Left lobe of liver (tissue), 2 donors: ENCODE data around the gene B4GALT1. TPM values are rescaled to one million over a fixed set of nuclear protein-coding genes. Genes with fewer than 3 reads are reported as not detected.

Experiments used
- ATAC-seq: fragments of 200-7000 bp; cut with Tn5 transposase; one replicate; pipeline ENCODE4 v1.9.1; 2020; ENCODE audit warnings: mild to moderate bottlenecking, moderate library complexity
- DNase-seq: peaks from one replicate; pipeline ENCODE4 v3.0.0-alpha.2; 2020; ENCODE audit warnings: low spot score
- total RNA-seq: library from RNA; stranded (reverse); gene quantifications from one replicate; pipeline ENCODE4 v1.2.1, GENCODE V29; 2021
- donor health status: DM: no; HTN: no; CAD: no; lungs with moderate emphysema.
- donor health status: DM: no; HTN: yes; CAD: no.

The B4GALT1 gene
- total RNA-seq, 1 donor from 2014 or later: 48.2 TPM

DNA sequence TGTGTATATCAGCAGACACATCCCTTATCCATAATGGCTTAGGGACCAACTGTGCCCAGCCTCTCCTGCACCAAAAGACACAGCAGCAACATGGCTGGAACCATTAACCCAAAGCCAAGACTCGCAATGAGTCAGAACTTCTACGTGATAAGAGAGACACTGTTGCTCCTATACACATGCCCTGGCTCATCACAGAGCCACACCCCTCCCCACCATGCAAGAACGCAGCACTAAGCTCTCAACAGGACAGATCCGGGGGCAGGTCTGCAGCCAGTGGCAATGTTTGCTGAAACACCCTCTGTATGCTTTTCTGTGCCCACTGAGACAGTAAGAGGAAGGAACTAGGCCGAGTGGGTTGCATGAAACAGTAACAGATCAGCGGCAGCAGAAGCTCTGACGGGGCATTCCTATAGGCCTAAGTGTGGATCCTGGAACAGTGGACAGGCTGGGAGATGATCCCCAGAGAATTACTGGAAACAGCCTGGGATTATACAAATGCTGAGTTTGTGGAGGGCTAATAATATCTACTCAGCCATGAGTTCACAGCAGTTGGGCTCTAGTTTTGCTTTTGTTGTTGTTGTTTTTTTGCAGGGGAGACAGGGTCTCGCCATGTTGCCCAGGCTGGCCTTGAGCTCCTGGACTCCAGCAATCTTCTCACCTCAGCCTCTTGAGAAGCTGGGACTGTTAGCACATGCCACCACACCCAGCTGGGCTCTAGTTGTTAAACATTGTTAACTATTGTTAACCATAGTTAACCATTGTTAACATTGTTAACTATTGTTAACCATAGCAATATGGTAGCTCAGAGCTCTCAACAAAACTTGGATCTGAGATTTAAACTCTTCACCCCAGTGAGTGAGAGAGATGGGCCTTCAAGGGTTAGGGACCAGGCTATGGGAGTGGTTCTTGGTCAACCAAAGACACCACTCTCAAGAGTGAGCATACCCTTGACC is 41.0 kb downstream of the B4GALT1 start:
- no peak for DNase-seq
- no peak for ATAC-seq

DNA sequence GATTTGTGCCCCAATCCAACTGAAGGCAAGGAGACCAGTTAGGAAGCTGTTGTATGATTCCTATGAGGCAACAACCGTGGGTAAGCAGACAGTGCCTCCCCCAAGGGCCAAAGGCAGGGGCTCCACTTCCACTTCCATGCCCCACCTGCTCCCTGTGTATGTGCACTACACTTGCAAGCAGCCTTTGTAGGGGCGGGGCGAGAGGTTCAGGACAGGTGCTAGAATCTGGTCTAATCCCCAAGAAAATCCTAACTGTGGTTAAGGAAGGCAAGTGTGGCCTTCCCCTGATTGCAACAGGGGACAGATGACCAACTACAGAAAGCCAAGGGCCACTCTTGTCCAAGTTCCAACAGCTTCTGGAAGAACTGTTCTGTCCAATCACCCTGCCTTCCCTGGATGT is 41.7 kb downstream of the B4GALT1 start:
- ATAC-seq (no peak), DNase-seq (no peak)

DNA sequence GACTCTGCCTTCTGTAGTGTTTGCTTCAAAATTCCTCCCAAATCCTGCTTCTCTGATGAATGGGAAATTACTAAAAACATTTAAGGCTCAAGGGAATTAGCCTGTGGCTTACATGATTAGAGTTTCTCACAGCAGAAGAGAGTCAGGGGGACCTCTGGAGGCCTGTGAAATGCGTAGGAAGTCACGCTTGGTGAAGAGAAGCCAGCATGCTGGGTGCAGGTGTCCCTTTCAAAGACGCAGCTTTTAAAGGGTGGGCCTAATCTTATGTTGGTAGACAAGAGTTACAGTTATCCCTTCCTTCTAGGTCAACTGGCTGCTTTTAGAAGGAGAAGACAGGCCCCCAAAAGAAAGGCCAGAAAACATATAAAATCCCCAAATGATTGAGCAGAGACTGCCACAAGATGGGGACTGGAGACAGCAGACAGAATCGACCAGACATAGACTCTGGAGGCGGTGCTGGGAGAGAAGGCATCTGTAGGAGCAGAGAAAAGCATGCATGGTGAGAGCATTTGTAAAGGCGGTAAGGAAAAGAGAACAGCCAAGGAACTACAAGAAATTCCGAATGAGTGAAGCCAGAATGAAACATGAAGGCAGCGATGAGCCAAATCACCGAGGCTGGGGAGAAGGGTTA is 42.3 kb downstream of the B4GALT1 start:
- no peak for DNase-seq
- ATAC-seq: no peak

DNA sequence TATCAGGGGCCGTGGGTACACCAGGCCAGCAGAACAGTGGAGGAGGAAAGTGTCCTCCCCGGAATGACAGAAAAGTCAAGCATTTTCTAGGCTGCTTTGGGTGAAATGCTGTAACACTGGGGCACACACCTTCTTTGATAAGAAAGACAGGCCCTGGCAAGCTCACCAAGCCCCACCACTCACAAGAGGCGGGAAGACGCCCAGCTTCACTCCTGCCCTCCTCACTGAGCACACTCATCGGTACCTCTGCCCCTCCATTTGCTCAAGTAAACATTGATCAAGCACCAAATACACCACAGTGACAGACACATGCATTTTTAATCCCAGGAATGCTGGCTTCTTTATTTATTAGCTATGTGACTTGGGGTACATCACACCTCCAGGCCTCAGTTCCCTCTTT is 43.1 kb downstream of the B4GALT1 start:
- ATAC-seq: no peak
- no peak for DNase-seq

DNA sequence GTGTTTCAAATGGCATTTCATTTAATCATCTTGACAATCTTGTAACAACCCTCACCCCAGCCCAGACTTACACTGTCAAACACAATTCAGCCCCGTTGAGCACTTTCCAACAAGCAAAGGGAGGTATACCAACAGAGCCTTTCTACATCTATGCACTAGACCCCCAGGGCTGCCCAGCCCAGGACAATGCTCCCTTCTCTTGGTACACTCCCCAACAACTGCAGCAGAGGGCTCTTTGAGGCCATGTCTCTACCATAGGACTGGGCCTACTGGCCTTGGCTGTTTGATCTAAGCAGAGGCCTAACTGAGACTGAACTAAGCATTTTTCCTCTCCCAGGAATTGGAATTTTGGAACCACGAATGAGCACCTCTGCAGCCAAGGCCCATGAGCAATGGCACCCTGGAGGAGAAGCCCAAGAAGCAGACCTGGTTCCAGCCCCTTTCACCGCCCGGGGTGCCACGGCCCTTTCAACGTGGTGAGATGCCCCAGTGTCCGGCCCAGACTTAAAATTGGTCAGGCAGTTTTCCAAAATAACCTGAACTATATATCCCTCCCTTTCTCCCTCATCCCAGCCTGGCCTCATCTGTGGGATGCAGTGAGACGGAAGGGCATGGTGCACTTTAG is 43.6 kb downstream of the B4GALT1 start:
- ATAC-seq (peak; percentile 16), DNase-seq (no peak)

DNA sequence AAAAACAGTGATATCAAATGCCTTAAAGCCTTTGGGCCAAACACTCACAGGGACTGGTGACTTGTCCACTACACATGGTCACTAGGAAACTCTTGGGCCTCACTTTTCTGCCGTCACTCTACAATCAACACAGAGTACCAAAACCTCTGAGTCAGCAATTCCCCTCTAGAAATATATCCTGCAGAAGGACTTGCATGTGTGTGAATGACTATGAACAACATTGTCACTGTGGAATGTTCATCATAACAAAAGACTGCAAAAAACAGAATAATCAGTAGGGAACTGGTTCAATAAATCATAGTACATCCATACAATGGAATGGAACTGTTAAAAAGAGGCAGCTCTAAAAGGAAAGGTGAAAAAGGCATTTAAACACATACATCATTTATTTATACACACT is 46.5 kb downstream of the B4GALT1 start:
- DNase-seq (no peak), ATAC-seq (peak; percentile 33)

DNA sequence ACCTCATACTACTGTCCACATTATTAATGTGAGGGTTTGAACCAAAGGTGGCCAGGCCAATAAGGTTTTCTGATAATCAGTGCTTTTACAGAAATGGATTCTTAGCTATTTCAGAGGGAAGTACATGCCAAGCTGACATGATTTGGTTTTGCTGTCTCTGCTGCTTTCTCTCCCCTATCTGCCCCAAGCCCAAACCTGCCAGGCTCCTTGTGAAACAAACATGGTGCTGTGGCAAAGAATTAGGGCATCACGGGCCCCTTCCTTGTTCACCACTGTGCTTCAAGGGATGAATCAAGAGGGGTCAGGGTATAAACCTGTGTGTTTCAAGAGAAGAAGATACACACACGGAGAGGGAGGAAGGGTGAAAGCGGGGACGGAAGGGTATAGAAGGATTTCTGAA is 49.3 kb downstream of the B4GALT1 start:
- ATAC-seq (no peak), DNase-seq (no peak)

DNA sequence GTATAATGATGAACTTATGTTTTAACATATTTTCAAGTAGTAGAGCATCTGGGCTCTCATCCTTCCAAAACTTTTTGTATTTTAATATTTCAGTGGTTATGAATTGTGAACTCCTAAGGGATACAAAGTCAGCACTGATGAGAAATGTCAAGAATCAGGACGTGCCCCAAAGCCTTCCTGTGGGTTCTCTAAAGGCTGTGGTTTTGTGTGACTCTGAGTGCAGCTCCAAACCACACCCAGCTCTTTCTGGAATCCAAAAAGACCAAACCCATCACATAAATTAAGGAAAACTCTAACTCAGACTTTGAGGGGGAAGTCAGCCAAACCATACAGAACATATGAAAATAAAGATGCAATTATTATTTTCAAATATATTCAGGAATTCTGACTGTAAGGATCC is 49.8 kb downstream of the B4GALT1 start:
- DNase-seq: no peak

DNA sequence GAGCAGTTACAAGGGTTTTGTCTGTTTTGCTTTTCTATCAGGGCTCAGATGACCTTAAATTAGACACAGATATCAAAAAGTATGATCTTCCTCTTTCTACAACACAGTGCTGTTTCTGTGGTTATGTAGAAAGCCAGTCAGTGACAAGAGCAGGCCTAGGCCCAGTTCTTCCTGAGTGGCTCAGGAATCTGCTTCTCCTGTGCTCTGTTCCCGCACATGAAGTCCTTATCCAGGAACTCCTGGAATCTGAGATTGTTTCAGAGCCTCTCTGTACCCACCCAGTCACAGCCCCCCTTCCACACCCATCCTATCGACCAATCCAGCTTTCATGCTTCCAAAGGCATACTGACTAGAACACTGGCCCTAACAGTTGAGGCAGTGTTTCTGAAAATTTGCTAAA is 50.3 kb downstream of the B4GALT1 start:
- DNase-seq: no peak
- ATAC-seq: no peak

More for the DNA sequence above, 49.8 kb downstream of the B4GALT1 start:
- ATAC-seq: no peak

DNA sequence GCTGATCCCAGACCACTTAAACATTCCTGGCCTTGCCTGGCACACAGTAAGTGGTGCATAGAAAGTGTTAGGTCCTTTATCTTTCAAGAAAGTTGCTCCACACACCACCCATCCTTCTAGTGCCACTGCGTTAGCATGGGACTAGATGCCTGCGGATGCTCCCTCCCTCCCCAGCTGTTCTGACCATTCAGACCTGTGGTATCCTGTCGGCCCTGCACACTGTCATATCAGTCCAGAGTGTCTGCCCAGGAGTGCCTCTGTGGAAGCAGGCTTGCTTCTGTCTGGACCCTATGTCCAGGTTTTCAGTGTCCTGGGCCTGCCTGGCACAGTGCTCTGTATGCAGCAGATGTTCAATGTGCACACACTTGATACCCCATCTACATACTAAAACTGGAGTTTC is 52.4 kb downstream of the B4GALT1 start:
- no peak for DNase-seq
- ATAC-seq: no peak

DNA sequence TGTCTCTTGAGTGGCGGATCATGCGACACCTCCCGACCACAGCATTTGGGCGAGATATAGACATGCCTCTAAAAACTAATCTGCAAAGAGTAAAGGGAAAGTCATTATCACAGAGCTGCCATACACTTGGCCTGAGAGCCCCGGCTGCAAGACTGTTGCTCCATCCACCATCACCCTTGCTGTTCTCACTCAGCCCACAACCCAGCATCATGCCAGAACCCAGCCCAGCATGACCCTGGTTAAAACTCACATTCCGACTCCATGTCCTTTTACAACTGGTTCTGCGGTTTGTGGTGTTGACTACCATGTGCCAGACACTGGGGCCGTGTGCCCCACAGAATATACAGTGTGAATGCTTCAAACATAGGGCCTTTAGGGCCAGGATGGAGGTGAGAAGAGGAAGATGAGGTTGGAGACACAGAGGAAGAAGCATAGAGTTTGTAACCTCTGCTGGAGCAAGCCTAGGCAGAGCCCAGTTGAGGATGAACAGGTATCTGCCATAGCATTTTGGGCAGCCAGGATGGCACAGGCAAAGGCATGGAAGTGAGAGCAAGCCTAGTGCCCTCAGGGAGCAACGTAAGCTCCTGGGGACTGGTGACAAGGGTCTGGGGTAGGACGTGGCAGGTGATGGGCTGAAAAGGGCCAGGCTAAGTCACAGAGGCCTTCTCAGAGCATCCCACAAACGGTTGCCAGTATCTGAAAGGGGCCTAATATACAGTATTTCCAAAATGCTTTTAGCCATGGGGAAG is 53.2 kb downstream of the B4GALT1 start:
- DNase-seq (no peak), ATAC-seq (no peak)

DNA sequence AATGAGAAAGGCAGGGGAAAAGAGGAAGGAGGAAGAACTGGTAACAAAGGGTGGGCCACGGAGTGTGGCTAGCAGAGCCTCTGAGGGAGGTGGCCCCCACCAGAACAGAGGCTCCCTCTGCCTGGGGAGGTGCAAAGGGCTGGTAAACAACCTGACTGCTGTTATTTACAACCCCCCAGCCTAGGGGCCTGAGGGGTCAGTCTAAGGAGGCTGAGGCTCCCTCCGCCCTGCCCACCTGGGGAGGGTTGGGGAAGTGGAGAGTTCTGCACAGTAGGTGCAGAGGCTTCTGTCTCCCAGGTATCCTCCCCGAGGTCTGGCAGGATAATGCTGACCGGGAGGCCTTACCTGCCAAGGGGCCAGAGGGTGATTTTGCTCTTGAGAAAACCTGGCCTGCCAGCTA is 55.0 kb downstream of the B4GALT1 start:
- DNase-seq (no peak), ATAC-seq (no peak)

DNA sequence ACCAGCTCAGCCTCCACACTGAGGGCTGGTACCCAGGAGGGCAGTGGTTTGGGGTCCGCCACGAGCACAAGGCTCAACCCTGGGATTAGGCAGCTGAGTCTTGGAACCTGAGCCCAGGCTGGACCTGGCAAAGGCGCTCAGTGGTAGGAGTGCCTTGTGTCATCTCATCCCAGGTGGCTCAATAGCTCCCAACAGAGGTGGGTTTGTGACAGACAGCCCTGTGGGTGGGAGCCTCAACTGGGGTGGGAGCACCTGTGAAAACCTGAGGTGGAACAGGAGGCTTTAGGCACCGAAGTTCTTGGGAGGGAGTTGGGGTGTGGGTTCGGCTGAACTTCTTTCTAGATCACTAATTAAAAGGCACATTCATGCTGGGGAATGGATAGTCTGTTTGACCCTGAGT is 55.5 kb downstream of the B4GALT1 start:
- ATAC-seq: no peak
- DNase-seq: no peak

DNA sequence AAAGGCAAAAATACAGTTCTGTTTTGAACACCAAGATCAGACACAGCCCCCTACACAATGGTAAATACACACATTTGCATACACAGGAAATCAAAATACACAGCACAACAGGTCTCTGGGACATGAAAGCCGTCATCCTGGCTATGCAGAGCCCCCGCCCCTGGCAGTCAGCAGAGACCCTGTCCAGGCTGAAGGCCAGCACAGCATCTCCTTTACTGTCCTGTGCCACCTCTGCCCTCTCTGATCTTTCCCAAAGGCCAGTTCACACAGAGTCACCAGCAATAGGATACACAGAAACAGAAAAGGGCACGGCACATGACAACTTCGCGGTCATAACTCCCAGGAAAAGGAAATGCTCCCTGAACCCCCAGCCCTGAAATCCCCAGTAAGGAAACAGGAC is 56.5 kb downstream of the B4GALT1 start:
- no peak for ATAC-seq

DNA sequence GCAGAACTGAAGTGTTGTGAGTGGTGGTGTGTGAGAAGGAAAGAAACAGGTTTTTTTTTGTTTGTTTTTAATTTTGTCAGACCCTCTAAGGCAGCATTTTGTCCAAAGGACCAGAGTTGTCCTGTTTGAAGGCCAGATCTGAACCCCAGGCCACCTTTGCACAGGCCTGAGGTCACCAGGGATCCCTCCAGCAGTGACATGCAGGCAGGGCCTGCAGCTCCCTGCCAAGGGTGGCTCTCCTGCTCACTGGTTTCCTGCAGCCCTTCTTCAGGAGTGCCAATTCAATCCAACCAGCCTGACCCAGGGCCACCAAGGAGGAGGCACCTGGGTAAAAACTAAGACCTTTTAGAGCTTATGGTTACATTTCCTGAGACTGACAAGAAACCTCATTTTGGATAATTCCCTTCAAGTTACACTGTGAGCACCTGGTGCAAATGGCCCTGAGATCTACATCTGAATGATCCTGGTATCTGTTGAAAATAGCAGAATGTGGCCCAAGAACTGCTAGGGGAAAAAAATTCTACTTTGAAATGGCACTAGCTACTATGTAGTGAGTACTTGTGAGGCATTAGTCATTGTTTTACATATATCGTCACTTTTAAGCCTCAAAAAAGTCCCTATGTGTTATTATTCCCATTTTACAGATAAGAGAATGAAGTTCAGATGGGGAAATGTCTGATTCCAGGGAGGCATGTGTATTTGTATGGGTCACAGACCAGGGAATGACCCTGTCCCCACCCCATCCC is 57.1 kb downstream of the B4GALT1 start:
- DNase-seq (no peak), ATAC-seq (peak; percentile 22)

More for the DNA sequence above, 56.5 kb downstream of the B4GALT1 start:
- DNase-seq: no peak

DNA sequence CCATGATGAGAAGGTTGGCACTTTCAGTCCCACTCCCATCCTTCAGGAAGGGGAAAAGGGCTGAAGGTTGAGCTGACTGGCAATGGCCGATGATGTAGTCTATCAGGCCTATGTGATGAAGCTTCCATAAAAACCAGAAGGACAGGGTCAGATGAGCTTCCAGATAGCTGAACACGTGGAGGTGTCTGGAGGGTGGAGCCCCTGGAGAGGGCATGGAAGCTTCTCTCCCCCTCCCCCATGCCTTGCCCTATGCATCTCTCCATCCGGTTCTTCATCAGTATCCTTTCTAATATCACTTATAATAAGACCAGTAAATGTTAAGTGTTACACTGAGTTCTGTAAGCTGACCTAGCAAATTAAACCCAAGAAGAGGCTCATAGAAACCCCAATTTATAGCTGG is 58.0 kb downstream of the B4GALT1 start:
- DNase-seq: no peak
- ATAC-seq: no peak

DNA sequence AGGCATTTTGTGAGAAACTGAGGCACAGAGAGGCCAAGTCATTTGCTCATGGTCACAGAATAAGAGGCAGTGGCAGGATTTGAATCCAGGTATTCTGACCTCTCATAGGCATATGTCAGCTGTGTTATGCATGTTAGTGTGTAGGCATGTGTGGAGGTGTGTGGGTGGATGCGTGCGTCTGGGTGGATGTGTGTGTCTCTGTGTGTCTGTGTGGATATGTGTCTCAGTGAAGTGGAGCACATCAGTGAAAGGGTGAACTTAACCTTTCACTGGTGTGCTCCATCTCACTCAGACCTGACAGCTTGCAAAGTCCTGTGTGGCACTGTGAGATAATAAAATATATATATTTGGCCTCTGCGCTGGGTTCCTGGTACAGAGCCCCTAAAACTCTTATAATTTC is 58.7 kb downstream of the B4GALT1 start:
- no peak for DNase-seq
- no peak for ATAC-seq

DNA sequence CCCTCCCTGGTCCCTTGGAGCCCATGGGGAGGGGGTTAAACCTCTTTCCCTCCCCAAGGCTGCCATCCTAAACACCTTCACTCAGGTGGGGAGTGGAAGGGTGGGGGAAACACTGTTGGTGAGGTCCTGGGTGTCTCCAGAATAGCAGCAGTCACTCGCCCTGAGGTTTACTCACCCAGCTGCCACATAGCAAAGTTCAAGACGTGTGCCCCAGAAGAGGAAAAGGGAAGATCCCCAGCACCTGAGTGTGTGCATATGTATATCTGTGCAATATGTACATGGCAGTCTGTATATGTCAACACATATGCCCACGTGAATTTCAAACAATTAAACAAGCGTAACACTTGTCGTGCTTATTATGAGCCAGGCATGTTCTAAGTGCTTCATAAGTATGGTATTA is 59.4 kb downstream of the B4GALT1 start:
- DNase-seq (no peak), ATAC-seq (no peak)

DNA sequence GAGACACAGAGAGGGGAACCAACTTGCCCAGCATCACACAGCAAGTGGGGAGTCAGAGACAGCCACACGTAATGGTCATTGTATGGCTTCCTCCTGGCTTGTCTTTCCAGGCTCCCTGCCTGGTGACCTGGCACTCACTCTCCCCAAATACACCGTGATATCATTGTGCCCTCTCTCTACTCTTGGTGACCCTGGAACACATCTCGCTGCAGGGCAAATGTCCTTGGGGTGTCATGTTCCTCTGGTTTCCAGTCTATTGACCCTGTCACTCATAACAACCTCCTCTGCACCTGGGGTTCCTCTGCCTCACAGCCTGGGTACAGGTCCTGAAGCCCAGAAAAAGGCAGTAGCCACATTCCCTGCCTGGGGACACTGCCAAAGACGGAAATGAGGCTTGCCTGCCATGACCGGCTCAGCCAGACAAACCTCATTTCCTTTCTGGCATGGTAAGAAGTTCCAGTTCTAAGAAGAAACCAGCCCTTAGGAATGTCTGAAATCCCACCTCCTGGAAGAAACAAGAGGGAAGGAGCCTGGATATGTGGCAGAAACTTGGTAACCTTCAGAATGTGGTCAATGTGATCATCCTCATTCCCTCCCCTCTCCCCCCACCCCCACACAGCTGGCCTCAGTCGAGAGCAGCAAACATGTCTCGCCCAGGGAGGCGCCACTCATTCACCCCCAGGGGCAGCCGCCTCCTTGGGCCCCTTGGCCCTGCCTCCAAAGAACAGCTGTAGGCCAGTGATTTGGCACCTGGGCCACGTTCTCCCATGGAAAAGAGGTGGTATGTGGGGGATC is 60.1 kb downstream of the B4GALT1 start:
- peak; percentile 64 for ATAC-seq

DNA sequence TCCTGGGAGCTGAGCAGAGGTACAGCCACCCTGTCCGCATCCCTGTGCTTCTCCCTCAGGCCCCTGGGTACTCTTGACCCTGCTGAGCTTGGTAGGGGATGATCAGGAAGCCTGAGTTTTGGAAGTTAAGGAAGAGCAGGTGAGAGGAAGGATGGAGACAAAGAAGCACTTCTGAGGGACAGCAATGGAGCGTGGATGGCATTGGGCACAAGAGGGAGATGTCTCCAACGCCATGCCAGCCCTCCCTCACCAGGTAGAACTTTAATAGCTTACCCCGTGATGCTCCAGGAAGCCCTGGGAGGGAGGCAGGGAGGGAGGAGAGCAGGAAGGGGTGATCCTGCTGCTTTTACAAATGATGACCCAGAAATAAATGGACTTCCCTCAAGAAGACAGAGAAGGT is 60.8 kb downstream of the B4GALT1 start:
- ATAC-seq: peak; percentile 46
- no peak for DNase-seq

More for the DNA sequence above, 60.1 kb downstream of the B4GALT1 start:
- no peak for DNase-seq
